Loucy (cell line): ENCODE results near the gene CD44.

Experiments
- CTCF ChIP-seq: fragments of 200-600 bp; sonication (generic); conservative IDR thresholded peaks from 2 replicates; pipeline ENCODE4 v1.5.1; 2014; ENCODE audit warnings: mild to moderate bottlenecking, antibody characterized with exemption, low read length
- EZH2phosphoT487 ChIP-seq: fragments of 200-600 bp; IDR thresholded peaks from 2 replicates; pipeline ENCODE4 v1.6.1; 2018; ENCODE audit warnings: antibody characterized with exemption, mild to moderate bottlenecking, moderate library complexity, borderline replicate concordance

DNA sequence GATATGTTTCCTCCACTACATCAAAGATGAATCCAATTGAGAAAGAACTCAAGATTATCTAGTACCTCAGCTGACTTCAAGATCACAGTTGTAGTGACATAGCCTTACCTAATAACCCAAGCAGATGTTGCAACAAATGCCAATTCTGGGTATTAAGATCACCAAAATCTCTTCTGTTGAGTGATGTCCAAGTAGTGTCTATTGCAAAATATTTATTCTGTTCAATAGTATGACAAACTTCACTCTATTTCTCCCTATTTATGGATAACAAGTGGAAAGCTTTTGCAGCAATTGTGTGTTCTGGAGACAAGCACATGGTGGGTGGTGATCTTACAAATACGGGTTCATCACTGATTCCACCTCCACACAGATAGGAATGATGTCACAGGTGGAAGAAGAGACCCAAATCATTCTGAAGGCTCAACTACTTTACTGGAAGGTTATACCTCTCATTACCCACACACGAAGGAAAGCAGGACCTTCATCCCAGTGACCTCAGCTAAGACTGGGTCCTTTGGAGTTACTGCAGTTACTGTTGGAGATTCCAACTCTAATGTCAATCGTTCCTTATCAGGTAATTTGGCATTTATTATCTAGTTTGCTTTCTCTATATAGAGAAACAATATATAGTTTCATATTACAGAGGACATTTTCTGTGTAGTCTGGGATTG lies 72.0 kb downstream of the CD44 start:
- TF ChIP-seq CTCF (no peak), EZH2phosphoT487 (no peak)
